ENCODE measurements around the gene AAR2.

- TF ChIP-seq CTCF (IDR thresholded peaks at IDR 0.05; ENCODE audit: borderline replicate concordance, extremely low read depth, low read length, poor library complexity, severe bottlenecking) (no peak), EZH2 (IDR thresholded peaks at IDR 0.05; ENCODE audit: borderline replicate concordance, low read depth, low read length, severe bottlenecking) (no peak)
Measured at GRCh38 chr20:36271639-36272546, 35.6 kb downstream of the AAR2 start.

Data from DND-41 (cell line).